Stomach (tissue), 4 donors: Measurements from ENCODE around the gene CASS4.

Experiments used
- CTCF ChIP-seq, 7 experiments: fragments of 450-650 bp in 4 of 7; fragments of 200-600 bp in 3 of 7; sonication (generic) in 3 of 7; IDR thresholded peaks; one replicate each; pipeline ENCODE4 v1.5.1; 2016 to 2019; ENCODE audit warnings: antibody characterized with exemption in 7 of 7, control low read depth in 2 of 7, mild to moderate bottlenecking in 1 of 7
- POLR2AphosphoS5 ChIP-seq, 3 donors: sonication (generic); formaldehyde crosslinking; IDR thresholded peaks; one replicate each; pipeline ENCODE4 v1.6.1; 2016; ENCODE audit warnings: antibody characterized with exemption in 3 of 3

DNA sequence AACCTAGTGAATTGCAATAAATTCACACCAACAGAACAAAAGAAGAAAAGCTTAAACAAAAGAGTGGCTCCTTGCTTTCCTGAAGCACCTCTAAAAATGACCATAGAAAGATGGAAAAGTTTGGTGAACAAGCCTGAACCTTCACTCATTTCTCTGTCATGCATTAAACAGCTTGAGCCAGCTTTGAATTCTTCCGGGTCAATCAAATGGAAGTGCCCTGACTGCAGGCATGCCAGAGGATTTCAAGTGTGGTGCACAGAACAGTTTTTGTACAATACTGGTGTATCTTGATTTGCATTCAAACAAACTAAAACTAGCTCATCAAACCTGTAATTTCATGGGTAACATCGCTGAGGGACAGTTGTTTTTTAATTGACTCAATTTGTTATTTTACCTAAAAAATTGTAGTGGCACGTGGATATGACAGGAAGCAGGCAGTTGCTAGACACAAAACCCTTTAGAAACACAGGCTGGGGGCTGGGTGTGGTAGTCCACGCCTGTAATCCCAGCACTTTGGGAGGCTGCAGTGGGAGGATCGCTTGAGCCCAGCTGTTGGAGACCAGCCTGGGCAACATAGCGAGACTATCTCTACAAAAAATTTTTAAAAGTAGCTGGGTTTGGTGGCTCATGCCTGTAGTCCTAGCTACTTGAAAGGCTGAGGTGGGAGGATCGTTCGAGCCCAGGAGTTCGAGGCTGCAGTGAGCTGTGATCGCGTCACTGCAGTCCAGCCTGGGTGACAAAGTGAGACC lies 9.1 kb downstream of the CASS4 start:
- no peak for TF ChIP-seq CTCF (IDR thresholded peaks at IDR 0.05)
- no peak for TF ChIP-seq POLR2AphosphoS5 (IDR thresholded peaks at IDR 0.05)
